ENCODE results near the gene PTCD1. TPM values are rescaled to one million over a fixed set of nuclear protein-coding genes. Genes with fewer than 3 reads are reported as not detected.
A peak's percentile ranks its signal among the peaks of the same experiment; 100 is the strongest.
"Not testable (repeated sequence)": the region's sequence is repeated elsewhere in the genome, so short reads cannot be mapped to it uniquely, and the experiment has no call there.

Gene PTCD1
- total and polyA plus RNA-seq, 10 donors: 2.1 to 17.5 (median 5.3) TPM

DNA sequence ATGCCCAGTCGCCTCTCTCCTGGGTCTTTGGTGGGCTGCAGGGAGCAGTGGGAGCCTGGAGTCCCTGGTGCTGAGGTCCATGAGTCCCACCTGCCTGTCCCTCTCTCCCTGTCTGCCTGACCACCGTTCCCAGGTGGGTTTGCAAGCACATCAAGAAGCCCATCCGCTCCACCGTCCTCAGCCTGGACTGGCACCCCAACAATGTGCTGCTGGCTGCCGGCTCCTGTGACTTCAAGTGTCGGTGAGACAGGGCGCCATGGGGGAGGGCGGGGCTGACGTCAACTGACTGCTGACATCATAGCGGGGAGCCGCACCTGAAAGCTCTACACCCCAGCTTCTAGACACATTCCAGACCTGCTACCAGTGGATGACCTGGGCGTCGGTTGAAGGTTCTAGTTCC lies 48.8 kb downstream of the PTCD1 start:
- Histone ChIP-seq H3K27ac (peak overlapping the region in 1 of 8 donors; percentile 27), H3K27me3 (replicated peaks in 1 of 7) (no peaks in the 10 kb centered on the region), H3K9me3 (no peaks in the 10 kb centered on the region), H3K4me3 (no peak overlapping the region), H3K4me1 (peaks cover 16 to 72% (median 38%) of the 10 kb centered on the region in 6 donors), H3K36me3 (peaks cover 0 to 100% (median 84%) of the 10 kb centered on the region in 6 donors)
- no peak for DNase-seq
- no peak for TF ChIP-seq POLR2A (IDR thresholded peaks at IDR 0.05)
- TF ChIP-seq POLR2AphosphoS5 (IDR thresholded peaks at IDR 0.05): peak in 2 of 3 donors; percentile 28 to 67
- WGBS, 5 donors: 92 to 95% (median 94%) methylated on average over 11 to 13 of the region's 13 CpGs
- intact Hi-C loops (cut with DNase I; ENCODE audit: low total_unique reads): no loop called here

DNA sequence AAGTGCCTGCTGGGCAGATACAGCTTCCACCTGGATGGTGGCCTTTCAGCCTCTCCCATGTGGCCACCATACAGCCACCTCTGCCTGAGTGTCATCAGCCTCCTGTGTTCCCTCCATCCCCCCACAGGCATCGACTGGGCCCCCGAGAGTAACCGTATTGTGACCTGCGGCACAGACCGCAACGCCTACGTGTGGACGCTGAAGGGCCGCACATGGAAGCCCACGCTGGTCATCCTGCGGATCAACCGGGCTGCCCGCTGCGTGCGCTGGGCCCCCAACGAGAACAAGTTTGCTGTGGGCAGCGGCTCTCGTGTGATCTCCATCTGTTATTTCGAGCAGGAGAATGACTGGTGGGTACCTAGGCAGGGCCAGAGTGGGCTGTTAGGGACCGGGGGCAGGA lies 50.7 kb downstream of the PTCD1 start:
- no peaks in the 10 kb centered on the region for H3K27me3 ChIP-seq (replicated peaks in 1 of 7)
- H3K27ac ChIP-seq: no peak overlapping the region
- H3K4me3 ChIP-seq: no peak overlapping the region
- peaks cover 0 to 100% (median 73%) of the 10 kb centered on the region in 6 donors for H3K36me3 ChIP-seq
- DNase-seq: no peak
- 95 to 97% (median 96%) methylated on average over 18 to 20 of the region's 20 CpGs for WGBS, 5 donors
- no peak for TF ChIP-seq POLR2A (IDR thresholded peaks at IDR 0.05)
- peak in 2 of 3 donors; percentile 44 to 74 for TF ChIP-seq POLR2AphosphoS5 (IDR thresholded peaks at IDR 0.05)
- TF ChIP-seq, protein P1, sequence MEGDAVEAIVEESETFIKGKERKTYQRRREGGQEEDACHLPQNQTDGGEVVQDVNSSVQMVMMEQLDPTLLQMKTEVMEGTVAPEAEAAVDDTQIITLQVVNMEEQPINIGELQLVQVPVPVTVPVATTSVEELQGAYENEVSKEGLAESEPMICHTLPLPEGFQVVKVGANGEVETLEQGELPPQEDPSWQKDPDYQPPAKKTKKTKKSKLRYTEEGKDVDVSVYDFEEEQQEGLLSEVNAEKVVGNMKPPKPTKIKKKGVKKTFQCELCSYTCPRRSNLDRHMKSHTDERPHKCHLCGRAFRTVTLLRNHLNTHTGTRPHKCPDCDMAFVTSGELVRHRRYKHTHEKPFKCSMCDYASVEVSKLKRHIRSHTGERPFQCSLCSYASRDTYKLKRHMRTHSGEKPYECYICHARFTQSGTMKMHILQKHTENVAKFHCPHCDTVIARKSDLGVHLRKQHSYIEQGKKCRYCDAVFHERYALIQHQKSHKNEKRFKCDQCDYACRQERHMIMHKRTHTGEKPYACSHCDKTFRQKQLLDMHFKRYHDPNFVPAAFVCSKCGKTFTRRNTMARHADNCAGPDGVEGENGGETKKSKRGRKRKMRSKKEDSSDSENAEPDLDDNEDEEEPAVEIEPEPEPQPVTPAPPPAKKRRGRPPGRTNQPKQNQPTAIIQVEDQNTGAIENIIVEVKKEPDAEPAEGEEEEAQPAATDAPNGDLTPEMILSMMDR (IDR thresholded peaks at IDR 0.05 in 8 of 11, conservative IDR thresholded peaks at IDR 0.05 in 3 of 11): no peak
- H3K4me1 ChIP-seq: peaks cover 9 to 74% (median 44%) of the 10 kb centered on the region in 6 donors
- intact Hi-C loops (cut with DNase I; ENCODE audit: low total_unique reads): no loop called here
- no peaks in the 10 kb centered on the region for H3K9me3 ChIP-seq

DNA sequence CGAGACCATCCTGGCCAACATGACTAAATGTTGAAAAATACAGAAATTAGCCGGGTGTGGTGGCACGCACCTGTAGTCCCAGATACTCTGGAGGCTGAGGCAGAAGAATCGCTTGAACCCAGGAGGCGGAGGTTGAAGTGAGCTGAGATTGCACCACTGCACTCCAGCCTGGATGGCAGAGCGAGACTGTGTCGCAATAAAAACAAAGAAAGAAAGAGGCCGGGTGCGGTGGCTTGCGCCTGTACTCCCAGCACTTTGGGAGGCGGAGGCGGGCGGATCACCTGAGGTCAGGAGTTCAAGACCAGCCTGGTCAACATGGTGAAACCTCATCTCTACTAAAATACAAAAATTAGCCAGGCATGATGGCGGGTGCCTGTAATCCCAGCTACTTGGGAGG lies 51.4 kb downstream of the PTCD1 start:
- H3K36me3 ChIP-seq: peaks cover 0 to 100% (median 71%) of the 10 kb centered on the region in 6 donors
- H3K27me3 ChIP-seq (replicated peaks in 1 of 7); H3K9me3 ChIP-seq; H3K4me3 ChIP-seq; intact Hi-C loops (cut with DNase I; ENCODE audit: low total_unique reads); DNase-seq: not testable (repeated sequence)
- TF ChIP-seq POLR2AphosphoS5 (IDR thresholded peaks at IDR 0.05): peak in 1 of 3 donors; percentile 0
- peaks cover 3 to 74% (median 44%) of the 10 kb centered on the region in 6 donors for H3K4me1 ChIP-seq
- 71 to 94% (median 82%) methylated on average over 14 of the region's 14 CpGs for WGBS, 5 donors
- peak overlapping the region in 2 of 8 donors; percentile 63 to 72 for H3K27ac ChIP-seq

DNA sequence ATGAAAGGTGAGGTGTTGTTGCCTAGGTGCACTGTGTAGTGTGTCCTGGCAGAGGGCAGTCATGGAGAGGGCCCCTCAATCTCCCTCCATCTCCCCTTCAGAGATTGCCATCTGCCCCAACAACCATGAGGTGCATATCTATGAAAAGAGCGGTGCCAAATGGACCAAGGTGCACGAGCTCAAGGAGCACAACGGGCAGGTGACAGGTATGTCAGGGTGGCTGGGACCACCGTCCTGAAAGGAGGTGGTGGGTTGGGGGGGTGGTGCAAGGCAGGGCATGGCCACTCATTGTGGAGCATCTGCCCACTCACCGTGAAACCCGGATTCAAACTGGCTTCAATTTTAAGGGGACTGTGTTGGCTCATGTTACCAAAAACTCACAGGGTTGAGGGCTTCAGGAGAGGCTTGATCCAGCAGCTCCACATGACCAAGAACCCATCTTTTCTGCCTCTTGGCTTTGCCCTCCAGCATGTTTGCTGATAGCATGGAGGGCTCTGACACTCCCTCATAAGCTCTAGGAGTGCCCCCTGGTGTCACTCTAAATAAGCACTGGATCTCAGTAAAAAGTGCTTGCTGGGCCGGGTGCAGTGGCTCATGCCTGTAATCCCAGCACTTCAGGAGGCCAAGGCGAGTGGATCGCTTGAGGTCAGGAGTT lies 51.9 kb downstream of the PTCD1 start:
- intact Hi-C loops (cut with DNase I; ENCODE audit: low total_unique reads): no loop called here
- Histone ChIP-seq H3K27me3 (replicated peaks in 1 of 7) (no peaks in the 10 kb centered on the region), H3K4me1 (peaks cover 3 to 74% (median 45%) of the 10 kb centered on the region in 6 donors), H3K27ac (peak overlapping the region in 3 of 8 donors; percentile 63 to 99 (median 72)), H3K4me3 (no peak overlapping the region), H3K36me3 (peaks cover 0 to 100% (median 66%) of the 10 kb centered on the region in 6 donors), H3K9me3 (no peaks in the 10 kb centered on the region)
- WGBS, 5 donors: 86 to 92% (median 90%) methylated on average over 9 of the region's 9 CpGs
- TF ChIP-seq POLR2AphosphoS5 (IDR thresholded peaks at IDR 0.05) (peak; percentile 22 to 41 (median 40)), POLR2A (IDR thresholded peaks at IDR 0.05) (no peak)
- TF ChIP-seq, protein P1 (IDR thresholded peaks at IDR 0.05 in 8 of 11, conservative IDR thresholded peaks at IDR 0.05 in 3 of 11): peak in 5 of 11 experiments; percentile 18 to 46 (median 38)
- no peak for DNase-seq

DNA sequence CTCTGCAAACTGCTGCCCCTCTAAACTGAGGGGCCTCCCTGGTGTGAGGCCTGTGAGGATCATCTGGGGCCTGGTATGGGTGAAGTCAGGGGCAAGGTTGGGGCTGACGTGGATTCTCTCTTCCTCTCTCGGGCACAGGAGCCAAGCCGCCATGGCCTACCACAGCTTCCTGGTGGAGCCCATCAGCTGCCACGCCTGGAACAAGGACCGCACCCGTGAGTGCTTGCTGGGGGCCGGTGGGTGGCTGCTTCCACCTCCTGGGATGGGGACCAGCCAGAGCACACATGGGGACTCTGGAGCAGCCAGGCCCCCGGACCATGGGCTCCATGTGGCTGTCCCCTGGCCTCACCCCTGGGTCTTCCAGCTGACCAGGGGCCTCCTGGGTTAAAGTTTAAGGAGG lies 53.0 kb downstream of the PTCD1 start:
- H3K27ac ChIP-seq: peak overlapping the region in 4 of 8 donors; percentile 31 to 99 (median 68)
- intact Hi-C loops (cut with DNase I; ENCODE audit: low total_unique reads): no loop called here
- no peak overlapping the region for H3K4me3 ChIP-seq
- H3K9me3 ChIP-seq: no peaks in the 10 kb centered on the region
- no peaks in the 10 kb centered on the region for H3K27me3 ChIP-seq (replicated peaks in 1 of 7)
- DNase-seq: no peak
- H3K4me1 ChIP-seq: peaks cover 13 to 76% (median 54%) of the 10 kb centered on the region in 6 donors
- 50 to 75% (median 68%) methylated on average over 2 to 8 of the region's 8 CpGs for WGBS, 5 donors
- TF ChIP-seq POLR2A (IDR thresholded peaks at IDR 0.05) (no peak), POLR2AphosphoS5 (IDR thresholded peaks at IDR 0.05) (peak in 2 of 3 donors; percentile 42 to 71)
- peaks cover 0 to 98% (median 55%) of the 10 kb centered on the region in 6 donors for H3K36me3 ChIP-seq

All from spleen (tissue), 11 donors.